ENCODE results near the gene DOCK7. TPM values are rescaled to one million over a fixed set of nuclear protein-coding genes. Genes with fewer than 3 reads are reported as not detected.

Gene DOCK7
- total RNA-seq, 2 donors from 2014 or later: 31.6 to 32.0 TPM

DNA sequence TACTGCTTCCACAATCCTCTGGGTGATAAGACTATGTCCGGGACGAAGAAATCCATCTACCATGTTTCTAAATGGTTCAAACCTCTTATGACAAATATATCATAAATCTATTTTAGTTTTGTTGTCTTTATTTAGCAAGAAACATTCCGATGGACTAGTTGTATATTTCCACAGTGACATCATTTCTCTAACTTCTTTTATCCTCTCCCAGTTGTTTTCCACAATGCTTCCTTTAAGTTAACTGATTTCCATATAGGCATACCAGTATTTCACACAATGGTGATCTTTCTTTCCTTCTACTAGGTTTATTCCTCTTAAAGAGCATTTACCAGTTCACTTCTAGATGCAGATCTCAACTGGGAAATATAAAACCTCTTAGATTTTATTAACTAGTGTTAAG lies 206.5 kb downstream of the DOCK7 start:
- H3K4me1 ChIP-seq: no peaks in the 10 kb centered on the region
- no peak overlapping the region for H3K4me3 ChIP-seq
- H3K9me3 ChIP-seq: no peaks in the 10 kb centered on the region
- intact Hi-C loops (cut with DNase I): no loop called here
- H3K36me3 ChIP-seq (replicated peaks in 1 of 2; ENCODE audit: insufficient read depth in 1 of 2, low read depth in 2 of 2): peaks cover 0 to 3% of the 10 kb centered on the region in 2 donors
- DNase-seq (no peak), ATAC-seq (no peak)
- no peaks in the 10 kb centered on the region for H3K27me3 ChIP-seq
- no peak overlapping the region for H3K27ac ChIP-seq
- WGBS, 2 donors: 89 to 94% methylated on average over 3 of the region's 3 CpGs
- no peak for TF ChIP-seq CTCF (IDR thresholded peaks at IDR 0.05)
- no peak for TF ChIP-seq POLR2A (IDR thresholded peaks at IDR 0.05)

- DNase-seq (no peak), ATAC-seq (no peak)
- intact Hi-C loops (cut with DNase I): no loop called here
- TF ChIP-seq POLR2A (IDR thresholded peaks at IDR 0.05) (no peak), CTCF (IDR thresholded peaks at IDR 0.05) (no peak)
- Histone ChIP-seq H3K4me3 (no peak overlapping the region), H3K27ac (no peak overlapping the region), H3K36me3 (replicated peaks in 1 of 2; ENCODE audit: insufficient read depth in 1 of 2, low read depth in 2 of 2) (peaks cover 0 to 13% of the 10 kb centered on the region in 2 donors), H3K27me3 (no peaks in the 10 kb centered on the region), H3K9me3 (no peaks in the 10 kb centered on the region), H3K4me1 (no peaks in the 10 kb centered on the region)
- WGBS, 2 donors: 77 to 88% methylated on average over 3 of the region's 3 CpGs
Measured at GRCh38 chr1:62476525-62477219, 211.5 kb downstream of the DOCK7 start.

- TF ChIP-seq POLR2A (IDR thresholded peaks at IDR 0.05): no peak
- no peak for TF ChIP-seq CTCF (IDR thresholded peaks at IDR 0.05)
- Histone ChIP-seq H3K4me3 (no peak overlapping the region), H3K27ac (no peak overlapping the region), H3K9me3 (no peaks in the 10 kb centered on the region), H3K36me3 (replicated peaks in 1 of 2; ENCODE audit: insufficient read depth in 1 of 2, low read depth in 2 of 2) (peaks cover 0 to 2% of the 10 kb centered on the region in 2 donors), H3K4me1 (no peaks in the 10 kb centered on the region), H3K27me3 (no peaks in the 10 kb centered on the region)
- ATAC-seq (no peak), DNase-seq (no peak)
- intact Hi-C loops (cut with DNase I): no loop called here
Measured at GRCh38 chr1:62467092-62467491, 221.1 kb downstream of the DOCK7 start.

GRCh38 chr1:62462370-62462769 lies 225.8 kb downstream of the DOCK7 start:
- intact Hi-C loops (cut with DNase I): no loop called here
- no peak for ATAC-seq
- WGBS, 2 donors: 82 to 95% methylated on average over 3 of the region's 3 CpGs
- H3K4me1 ChIP-seq: no peaks in the 10 kb centered on the region
- no peak overlapping the region for H3K27ac ChIP-seq
- DNase-seq: no peak
- H3K36me3 ChIP-seq (replicated peaks in 1 of 2; ENCODE audit: insufficient read depth in 1 of 2, low read depth in 2 of 2): peaks cover 0 to 2% of the 10 kb centered on the region in 2 donors
- no peak for TF ChIP-seq CTCF (IDR thresholded peaks at IDR 0.05)
- no peak for TF ChIP-seq POLR2A (IDR thresholded peaks at IDR 0.05)
- no peaks in the 10 kb centered on the region for H3K9me3 ChIP-seq
- no peaks in the 10 kb centered on the region for H3K27me3 ChIP-seq
- no peak overlapping the region for H3K4me3 ChIP-seq

DNA sequence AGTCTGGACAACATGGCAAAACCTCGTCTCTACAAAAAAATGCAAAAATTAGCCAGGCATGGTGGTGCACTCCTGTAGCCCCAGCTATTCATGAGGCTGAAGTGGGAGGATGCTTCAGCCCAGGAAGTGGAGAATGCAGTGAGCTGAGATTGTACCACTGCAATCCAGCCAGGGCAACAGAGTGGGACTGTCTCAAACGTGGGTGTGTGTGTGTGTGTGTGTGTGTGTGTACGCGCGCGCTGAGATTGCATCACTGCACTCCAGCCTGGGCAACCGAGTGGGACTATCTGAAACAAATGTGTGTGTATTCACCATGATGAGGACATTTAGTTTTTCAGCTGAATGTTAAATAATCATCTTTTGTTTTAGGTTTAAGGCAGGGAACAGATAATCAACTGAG lies 230.2 kb downstream of the DOCK7 start:
- Histone ChIP-seq H3K9me3 (no peaks in the 10 kb centered on the region), H3K4me3 (no peak overlapping the region), H3K4me1 (no peaks in the 10 kb centered on the region), H3K27ac (no peak overlapping the region), H3K36me3 (replicated peaks in 1 of 2; ENCODE audit: insufficient read depth in 1 of 2, low read depth in 2 of 2) (peaks cover 2 to 4% of the 10 kb centered on the region in 2 donors), H3K27me3 (no peaks in the 10 kb centered on the region)
- DNase-seq: no peak
- TF ChIP-seq CTCF (IDR thresholded peaks at IDR 0.05): no peak
- TF ChIP-seq POLR2A (IDR thresholded peaks at IDR 0.05): no peak
- intact Hi-C loops (cut with DNase I): no loop called here
- no peak for ATAC-seq
- 64 to 67% methylated on average over 7 of the region's 7 CpGs for WGBS, 2 donors

All from body of pancreas (tissue), 4 donors.